Measurements from ENCODE around the gene ZBTB48.
"Not testable (repeated sequence)": the region's sequence is repeated elsewhere in the genome, so short reads cannot be mapped to it uniquely, and the experiment has no call there.

ZBTB48 gene

GRCh38 chr1:6579374-6580118 is at the start of gene ZBTB48:
Gene ZBTB48, plus strand, starts transcription at chr1:6579994. Its CDS starts 616 bp downstream, at chr1:6580610.
- peak; percentile 97 for FAIRE-seq

GRCh38 chr1:6530504-6531160 is 49.2 kb upstream of the ZBTB48 start:
- no peak for FAIRE-seq

- FAIRE-seq = no peak
Observed at GRCh38 chr1:6531996-6532395, 47.8 kb upstream of the ZBTB48 start.

GRCh38 chr1:6534248-6534822 is 45.5 kb upstream of the ZBTB48 start:
- no peak for FAIRE-seq

GRCh38 chr1:6535214-6535613 is 44.6 kb upstream of the ZBTB48 start:
- FAIRE-seq = no peak

GRCh38 chr1:6536291-6536690 is 43.5 kb upstream of the ZBTB48 start:
- no peak for FAIRE-seq

GRCh38 chr1:6538956-6539355 is 40.8 kb upstream of the ZBTB48 start:
- no peak for FAIRE-seq

- FAIRE-seq = no peak
Observed at GRCh38 chr1:6544831-6545230, 35.0 kb upstream of the ZBTB48 start.

GRCh38 chr1:6545276-6546112 is 34.3 kb upstream of the ZBTB48 start:
- FAIRE-seq = no peak

GRCh38 chr1:6546326-6546725 is 33.5 kb upstream of the ZBTB48 start:
- no peak for FAIRE-seq

GRCh38 chr1:6547301-6547700 is 32.5 kb upstream of the ZBTB48 start:
- FAIRE-seq = no peak

GRCh38 chr1:6554031-6554906 is 25.5 kb upstream of the ZBTB48 start, which contains the start of gene NOL9:
Gene NOL9, minus strand, starts transcription at chr1:6554513. Its CDS starts 11 bp downstream, at chr1:6554502.
- FAIRE-seq = peak; percentile 43

GRCh38 chr1:6554907-6555778 is 24.7 kb upstream of the ZBTB48 start, which contains the start of gene TAS1R1:
Gene TAS1R1, plus strand, starts transcription at chr1:6555307. Its CDS starts 67 bp downstream, at chr1:6555374.
- no peak for FAIRE-seq

GRCh38 chr1:6557597-6557996 is 22.2 kb upstream of the ZBTB48 start:
- no peak for FAIRE-seq

GRCh38 chr1:6559161-6559560 is 20.6 kb upstream of the ZBTB48 start:
- not testable (repeated sequence) for FAIRE-seq

GRCh38 chr1:6560267-6560666 is 19.5 kb upstream of the ZBTB48 start:
- FAIRE-seq = no peak

- no peak for FAIRE-seq
Observed at GRCh38 chr1:6569033-6569432, 10.8 kb upstream of the ZBTB48 start.

GRCh38 chr1:6570100-6570499 is 9.7 kb upstream of the ZBTB48 start:
- no peak for FAIRE-seq

- FAIRE-seq = no peak
Observed at GRCh38 chr1:6570987-6571386, 8.8 kb upstream of the ZBTB48 start.

GRCh38 chr1:6572653-6573383 is 7.0 kb upstream of the ZBTB48 start:
- no peak for FAIRE-seq
